ENCODE data around the gene PRKG1.
A peak's percentile ranks its signal among the peaks of the same experiment; 100 is the strongest.

Gene PRKG1

GRCh38 chr10:51861731-51862130, 787.4 kb downstream of the PRKG1 start:
- Histone ChIP-seq H4K12ac (ENCODE audit: low read depth, low read length) (no peak overlapping the region), H3K14ac (ENCODE audit: low read length) (no peak overlapping the region), H3K9me3 (ENCODE audit: insufficient read depth, low read depth, low read length) (no peaks in the 10 kb centered on the region), H3K18ac (ENCODE audit: low read length) (no peak overlapping the region), H2BK12ac (ENCODE audit: low read length) (no peak overlapping the region), H2AK5ac (ENCODE audit: low read length) (no peak overlapping the region), H3K4me3 (ENCODE audit: low read depth, low read length) (no peak overlapping the region), H3K4me1 (ENCODE audit: control insufficient read depth in 1 of 2, insufficient read depth in 2 of 2, low read length in 2 of 2) (peaks cover 0 to 2% of the 10 kb centered on the region in 2 experiments), H2AFZ (ENCODE audit: insufficient read depth, low read length, poor library complexity) (no peak overlapping the region), H3K79me1 (ENCODE audit: low read length) (no peaks in the 10 kb centered on the region), H4K91ac (ENCODE audit: low read depth, low read length) (no peak overlapping the region), H3K27ac (ENCODE audit: low read depth, low read length) (no peak overlapping the region), H3K79me2 (ENCODE audit: control insufficient read depth, insufficient read depth, low read length, poor library complexity) (no peaks in the 10 kb centered on the region), H3K23ac (ENCODE audit: low read length) (no peak overlapping the region), H3K9ac (ENCODE audit: low read length) (no peak overlapping the region), H3K4ac (ENCODE audit: low read depth, low read length) (no peak overlapping the region), H2BK120ac (ENCODE audit: insufficient read depth, low read length, poor library complexity) (no peak overlapping the region), H4K8ac (ENCODE audit: low read depth, low read length) (no peak overlapping the region), H3K27me3 (ENCODE audit: insufficient read depth, low read length) (no peaks in the 10 kb centered on the region), H3K4me2 (ENCODE audit: low read length) (no peak overlapping the region), H3K36me3 (ENCODE audit: control insufficient read depth in 1 of 2, insufficient read depth in 2 of 2, low read length in 2 of 2) (no peaks in the 10 kb centered on the region), H2BK5ac (ENCODE audit: low read depth, low read length, poor library complexity) (no peak overlapping the region)
- no CpG with 5 or more reads among the region's 4 CpGs for WGBS (ENCODE audit: extremely low coverage, insufficient coverage, insufficient read length)
- no peak for DNase-seq

GRCh38 chr10:51862149-51862548, 787.9 kb downstream of the PRKG1 start:
- Histone ChIP-seq H2BK5ac (ENCODE audit: low read depth, low read length, poor library complexity) (no peak overlapping the region), H3K9ac (ENCODE audit: low read length) (no peak overlapping the region), H3K79me1 (ENCODE audit: low read length) (no peaks in the 10 kb centered on the region), H2BK12ac (ENCODE audit: low read length) (no peak overlapping the region), H3K14ac (ENCODE audit: low read length) (no peak overlapping the region), H4K12ac (ENCODE audit: low read depth, low read length) (no peak overlapping the region), H3K4me3 (ENCODE audit: low read depth, low read length) (no peak overlapping the region), H3K23ac (ENCODE audit: low read length) (peak overlapping the region; percentile 61), H3K18ac (ENCODE audit: low read length) (no peak overlapping the region), H2AFZ (ENCODE audit: insufficient read depth, low read length, poor library complexity) (no peak overlapping the region), H3K4ac (ENCODE audit: low read depth, low read length) (no peak overlapping the region), H3K4me1 (ENCODE audit: control insufficient read depth in 1 of 2, insufficient read depth in 2 of 2, low read length in 2 of 2) (peaks cover 0 to 2% of the 10 kb centered on the region in 2 experiments), H4K8ac (ENCODE audit: low read depth, low read length) (no peak overlapping the region), H4K91ac (ENCODE audit: low read depth, low read length) (no peak overlapping the region), H3K79me2 (ENCODE audit: control insufficient read depth, insufficient read depth, low read length, poor library complexity) (no peaks in the 10 kb centered on the region), H3K9me3 (ENCODE audit: insufficient read depth, low read depth, low read length) (no peaks in the 10 kb centered on the region), H3K4me2 (ENCODE audit: low read length) (no peak overlapping the region), H2AK5ac (ENCODE audit: low read length) (no peak overlapping the region), H3K36me3 (ENCODE audit: control insufficient read depth in 1 of 2, insufficient read depth in 2 of 2, low read length in 2 of 2) (no peaks in the 10 kb centered on the region), H3K27ac (ENCODE audit: low read depth, low read length) (no peak overlapping the region), H3K27me3 (ENCODE audit: insufficient read depth, low read length) (no peaks in the 10 kb centered on the region), H2BK120ac (ENCODE audit: insufficient read depth, low read length, poor library complexity) (no peak overlapping the region)
- no peak for DNase-seq
- WGBS (ENCODE audit: extremely low coverage, insufficient coverage, insufficient read length) = no CpG with 5 or more reads among the region's 3 CpGs

GRCh38 chr10:51867956-51868355, 793.7 kb downstream of the PRKG1 start:
- H3K9ac ChIP-seq (ENCODE audit: low read length) = no peak overlapping the region
- no peaks in the 10 kb centered on the region for H3K79me1 ChIP-seq (ENCODE audit: low read length)
- no peak overlapping the region for H4K8ac ChIP-seq (ENCODE audit: low read depth, low read length)
- H4K12ac ChIP-seq (ENCODE audit: low read depth, low read length) = no peak overlapping the region
- H3K36me3 ChIP-seq (ENCODE audit: control insufficient read depth in 1 of 2, insufficient read depth in 2 of 2, low read length in 2 of 2) = no peaks in the 10 kb centered on the region
- no peak overlapping the region for H2BK120ac ChIP-seq (ENCODE audit: insufficient read depth, low read length, poor library complexity)
- H4K91ac ChIP-seq (ENCODE audit: low read depth, low read length) = no peak overlapping the region
- H3K14ac ChIP-seq (ENCODE audit: low read length) = no peak overlapping the region
- H2AK5ac ChIP-seq (ENCODE audit: low read length) = no peak overlapping the region
- H3K27ac ChIP-seq (ENCODE audit: low read depth, low read length) = no peak overlapping the region
- no peak overlapping the region for H2AFZ ChIP-seq (ENCODE audit: insufficient read depth, low read length, poor library complexity)
- no peaks in the 10 kb centered on the region for H3K27me3 ChIP-seq (ENCODE audit: insufficient read depth, low read length)
- no peaks in the 10 kb centered on the region for H3K79me2 ChIP-seq (ENCODE audit: control insufficient read depth, insufficient read depth, low read length, poor library complexity)
- H3K9me3 ChIP-seq (ENCODE audit: insufficient read depth, low read depth, low read length) = no peaks in the 10 kb centered on the region
- H2BK12ac ChIP-seq (ENCODE audit: low read length) = no peak overlapping the region
- no CpG with 5 or more reads among the region's 4 CpGs for WGBS (ENCODE audit: extremely low coverage, insufficient coverage, insufficient read length)
- no peaks in the 10 kb centered on the region for H3K4me1 ChIP-seq (ENCODE audit: control insufficient read depth in 1 of 2, insufficient read depth in 2 of 2, low read length in 2 of 2)
- no peak overlapping the region for H3K4me3 ChIP-seq (ENCODE audit: low read depth, low read length)
- DNase-seq = peak; percentile 5 to 56
- no peak overlapping the region for H3K18ac ChIP-seq (ENCODE audit: low read length)
- H3K4ac ChIP-seq (ENCODE audit: low read depth, low read length) = no peak overlapping the region
- H3K4me2 ChIP-seq (ENCODE audit: low read length) = no peak overlapping the region
- H2BK5ac ChIP-seq (ENCODE audit: low read depth, low read length, poor library complexity) = no peak overlapping the region
- no peak overlapping the region for H3K23ac ChIP-seq (ENCODE audit: low read length)

- Histone ChIP-seq H2BK5ac (ENCODE audit: low read depth, low read length, poor library complexity) (no peak overlapping the region), H3K9ac (ENCODE audit: low read length) (no peak overlapping the region), H3K18ac (ENCODE audit: low read length) (no peak overlapping the region), H3K27me3 (ENCODE audit: insufficient read depth, low read length) (no peaks in the 10 kb centered on the region), H3K14ac (ENCODE audit: low read length) (no peak overlapping the region), H2BK12ac (ENCODE audit: low read length) (no peak overlapping the region), H3K79me1 (ENCODE audit: low read length) (peaks cover 4% of the 10 kb centered on the region), H3K23ac (ENCODE audit: low read length) (no peak overlapping the region), H4K12ac (ENCODE audit: low read depth, low read length) (no peak overlapping the region), H3K79me2 (ENCODE audit: control insufficient read depth, insufficient read depth, low read length, poor library complexity) (no peaks in the 10 kb centered on the region), H3K36me3 (ENCODE audit: control insufficient read depth in 1 of 2, insufficient read depth in 2 of 2, low read length in 2 of 2) (no peaks in the 10 kb centered on the region), H4K8ac (ENCODE audit: low read depth, low read length) (no peak overlapping the region), H4K91ac (ENCODE audit: low read depth, low read length) (no peak overlapping the region), H2AFZ (ENCODE audit: insufficient read depth, low read length, poor library complexity) (no peak overlapping the region), H3K9me3 (ENCODE audit: insufficient read depth, low read depth, low read length) (no peaks in the 10 kb centered on the region), H3K4me1 (ENCODE audit: control insufficient read depth in 1 of 2, insufficient read depth in 2 of 2, low read length in 2 of 2) (no peaks in the 10 kb centered on the region), H3K4ac (ENCODE audit: low read depth, low read length) (no peak overlapping the region), H3K4me3 (ENCODE audit: low read depth, low read length) (no peak overlapping the region), H3K27ac (ENCODE audit: low read depth, low read length) (no peak overlapping the region), H2BK120ac (ENCODE audit: insufficient read depth, low read length, poor library complexity) (no peak overlapping the region), H3K4me2 (ENCODE audit: low read length) (no peak overlapping the region), H2AK5ac (ENCODE audit: low read length) (no peak overlapping the region)
- no peak for DNase-seq
- no CpG with 5 or more reads among the region's 3 CpGs for WGBS (ENCODE audit: extremely low coverage, insufficient coverage, insufficient read length)
Observed at GRCh38 chr10:51874131-51874530, 799.8 kb downstream of the PRKG1 start.

Measured in trophoblast cell (in vitro differentiated cells and primary cell).